Astrocyte (in vitro differentiated cells and primary cell): ENCODE measurements around the gene SCARF1.

Experiments
- EZH2 ChIP-seq: IDR thresholded peaks from 2 replicates; pipeline ENCODE4 v1.6.1; 2012; ENCODE audit warnings: mild to moderate bottlenecking, low read length, inconsistent platforms; ENCODE audit not compliant: insufficient read depth
- TF ChIP-seq, protein P1 (sequence below): IDR thresholded peaks from 2 replicates; pipeline ENCODE4 v1.5.1; 2011; ENCODE audit warnings: low read depth, mild to moderate bottlenecking, inconsistent platforms, low read length, moderate library complexity; ENCODE audit not compliant: insufficient read depth

DNA sequence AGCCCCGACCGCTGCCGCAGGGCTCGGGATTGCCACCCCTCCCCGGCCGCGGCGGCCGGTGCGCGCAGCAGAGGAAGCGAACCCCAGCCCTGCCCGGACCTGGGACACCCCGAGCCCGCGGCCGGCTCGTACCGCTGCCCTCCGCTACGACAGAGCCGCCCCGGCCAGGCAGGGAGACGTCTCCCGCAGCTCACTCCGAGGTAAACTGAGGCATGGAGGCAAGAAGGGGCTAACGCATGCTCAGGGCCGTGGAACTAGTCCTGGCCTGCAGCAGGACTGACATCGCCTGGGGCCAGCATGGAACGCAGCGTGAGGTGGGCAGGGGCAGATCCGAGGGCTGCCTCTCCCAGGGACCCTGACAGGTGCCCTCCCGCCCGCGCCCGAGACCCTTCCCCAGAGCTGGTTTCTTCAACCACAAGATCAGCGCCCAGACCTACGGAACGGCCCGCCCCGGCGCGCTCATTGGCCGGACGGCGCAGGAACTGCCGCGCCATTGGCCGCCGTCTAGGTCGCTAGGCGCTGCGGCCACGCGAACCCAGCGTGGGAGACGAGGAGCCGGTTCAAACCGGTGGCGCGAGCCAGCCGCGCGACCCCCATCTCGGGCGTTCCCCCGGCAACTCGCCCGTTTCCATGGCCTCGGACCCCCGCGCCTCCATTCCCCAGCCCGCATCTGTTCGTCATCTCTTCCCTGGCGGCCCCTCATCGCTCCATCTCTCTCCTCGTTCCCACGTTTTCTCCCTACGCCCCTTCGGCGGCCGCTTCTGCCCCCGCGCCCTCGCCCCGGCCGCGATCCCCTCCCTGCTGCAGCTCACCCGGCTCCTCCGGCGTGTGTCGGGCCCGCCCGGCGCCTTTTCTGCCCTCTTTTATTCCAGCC lies 17.3 kb downstream of the SCARF1 start, which contains the start of gene SLC43A2:
- TF ChIP-seq, protein P1, sequence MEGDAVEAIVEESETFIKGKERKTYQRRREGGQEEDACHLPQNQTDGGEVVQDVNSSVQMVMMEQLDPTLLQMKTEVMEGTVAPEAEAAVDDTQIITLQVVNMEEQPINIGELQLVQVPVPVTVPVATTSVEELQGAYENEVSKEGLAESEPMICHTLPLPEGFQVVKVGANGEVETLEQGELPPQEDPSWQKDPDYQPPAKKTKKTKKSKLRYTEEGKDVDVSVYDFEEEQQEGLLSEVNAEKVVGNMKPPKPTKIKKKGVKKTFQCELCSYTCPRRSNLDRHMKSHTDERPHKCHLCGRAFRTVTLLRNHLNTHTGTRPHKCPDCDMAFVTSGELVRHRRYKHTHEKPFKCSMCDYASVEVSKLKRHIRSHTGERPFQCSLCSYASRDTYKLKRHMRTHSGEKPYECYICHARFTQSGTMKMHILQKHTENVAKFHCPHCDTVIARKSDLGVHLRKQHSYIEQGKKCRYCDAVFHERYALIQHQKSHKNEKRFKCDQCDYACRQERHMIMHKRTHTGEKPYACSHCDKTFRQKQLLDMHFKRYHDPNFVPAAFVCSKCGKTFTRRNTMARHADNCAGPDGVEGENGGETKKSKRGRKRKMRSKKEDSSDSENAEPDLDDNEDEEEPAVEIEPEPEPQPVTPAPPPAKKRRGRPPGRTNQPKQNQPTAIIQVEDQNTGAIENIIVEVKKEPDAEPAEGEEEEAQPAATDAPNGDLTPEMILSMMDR: no peak
- no peak for TF ChIP-seq EZH2
